ENCODE measurements around the gene DRG1.
"Not testable (repeated sequence)": the region's sequence is repeated elsewhere in the genome, so short reads cannot be mapped to it uniquely, and the experiment has no call there.

DRG1 gene

DNA sequence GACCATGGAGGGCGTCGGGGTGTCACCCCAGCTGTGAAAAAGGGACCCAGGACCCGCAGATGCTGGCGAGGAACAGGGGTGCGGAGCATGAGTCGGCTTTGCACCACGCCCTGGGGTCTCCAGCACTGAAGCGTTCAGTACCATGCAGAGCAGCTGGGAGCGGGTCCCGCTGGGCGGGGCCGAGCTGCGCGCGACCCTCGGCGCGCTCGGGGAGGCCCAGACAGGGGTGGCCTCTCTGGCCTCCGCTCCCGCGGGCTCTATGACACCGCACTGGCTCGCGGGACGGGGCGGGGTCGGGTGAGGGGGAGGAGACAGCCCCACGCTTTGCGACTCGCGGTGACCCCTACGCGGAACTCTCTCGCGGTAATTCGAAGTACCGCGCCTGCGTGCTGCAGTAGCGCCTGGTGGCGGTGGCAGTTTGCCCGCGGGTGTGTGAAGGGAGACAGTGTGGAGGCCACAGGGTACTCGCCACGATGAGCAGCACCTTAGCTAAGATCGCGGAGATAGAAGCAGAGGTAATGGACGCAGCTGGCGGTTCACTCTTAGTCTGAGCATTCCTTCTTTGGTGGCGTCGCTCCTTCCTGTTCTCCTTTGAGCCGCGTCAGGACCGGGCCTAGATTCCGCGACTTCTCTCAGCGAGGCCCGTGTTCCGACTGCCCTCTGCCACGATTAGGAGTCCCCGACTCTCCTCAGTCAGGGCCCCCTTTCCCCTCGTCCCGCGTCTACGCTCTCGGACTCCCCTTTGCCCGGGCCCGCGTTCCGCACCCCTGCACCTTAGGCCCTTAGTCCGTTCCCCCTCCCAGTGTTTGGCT is at the start of gene DRG1:
DRG1 (plus strand) TSS at position 394 of the 812 bp plus-strand sequence; CDS start at position 474, 80 bp downstream.
- DNase-seq: peak; percentile 33

DNA sequence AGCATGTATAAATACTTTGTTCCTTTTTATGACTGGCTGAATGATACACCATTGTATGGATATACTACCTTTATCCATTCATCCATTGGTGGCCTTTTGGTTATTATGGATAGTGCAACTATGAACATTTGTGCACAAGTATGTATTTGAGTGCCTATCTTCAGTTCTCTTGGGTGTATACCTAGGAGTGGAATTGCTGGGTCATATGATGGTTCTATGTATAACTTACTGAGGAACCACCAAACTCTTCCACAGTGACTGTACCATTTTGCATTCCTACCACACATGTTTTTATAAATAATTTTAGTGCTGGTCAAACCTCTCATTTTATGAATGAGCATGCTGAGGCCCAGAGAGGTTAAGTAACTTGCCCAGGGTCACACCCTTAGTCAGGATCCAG is 49.4 kb upstream of the DRG1 start:
- DNase-seq: no peak

- DNase-seq: no peak
Measured at GRCh38 chr22:31350410-31350863, 49.0 kb upstream of the DRG1 start.

- DNase-seq: no peak
Measured at GRCh38 chr22:31354515-31354914, 44.9 kb upstream of the DRG1 start.

GRCh38 chr22:31360029-31360428 is 39.4 kb upstream of the DRG1 start:
- no peak for DNase-seq

DNA sequence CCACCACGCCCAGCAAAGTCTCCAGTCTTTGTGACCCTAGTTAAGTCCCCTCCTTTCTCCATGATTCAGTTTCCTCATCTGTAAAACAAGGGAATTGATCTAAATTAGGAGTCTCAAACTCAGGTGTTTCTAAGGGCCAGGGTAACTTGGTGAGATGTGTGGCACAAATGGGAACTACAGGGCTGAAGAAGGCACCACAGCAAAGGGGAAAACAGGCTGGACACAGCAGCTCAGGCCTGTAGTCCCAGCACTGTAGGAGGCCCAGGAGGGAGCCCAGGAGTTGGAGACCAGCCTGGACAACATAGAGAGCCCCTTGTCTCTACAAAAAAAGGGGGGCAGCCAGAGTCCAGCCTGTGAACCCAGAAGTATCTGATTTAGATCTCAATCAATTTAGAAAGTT is 37.7 kb upstream of the DRG1 start:
- DNase-seq: no peak

- no peak for DNase-seq
Measured at GRCh38 chr22:31363885-31364465, 35.4 kb upstream of the DRG1 start.

DNA sequence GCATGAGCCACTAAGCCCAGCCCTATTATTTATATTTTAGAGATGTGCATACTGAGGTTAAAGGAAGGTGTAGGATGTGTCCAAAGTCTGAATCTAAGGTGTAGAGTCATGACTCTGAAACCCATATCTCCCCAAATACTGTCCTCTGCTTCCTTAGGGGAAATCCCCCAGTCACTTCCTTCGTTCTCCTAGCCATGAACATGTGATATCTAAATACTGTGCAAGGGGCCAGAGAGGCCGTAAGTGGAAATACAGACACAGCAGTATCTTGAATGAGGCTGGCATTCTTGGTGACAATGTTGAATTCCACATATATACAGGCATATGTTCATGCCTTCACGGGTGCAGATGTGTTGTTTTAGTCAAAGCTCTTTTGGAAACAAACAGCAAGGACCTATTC is 32.0 kb upstream of the DRG1 start:
- DNase-seq: no peak

- DNase-seq: no peak
Measured at GRCh38 chr22:31377612-31378011, 21.8 kb upstream of the DRG1 start.

- no peak for DNase-seq
Measured at GRCh38 chr22:31378123-31378522, 21.3 kb upstream of the DRG1 start.

DNA sequence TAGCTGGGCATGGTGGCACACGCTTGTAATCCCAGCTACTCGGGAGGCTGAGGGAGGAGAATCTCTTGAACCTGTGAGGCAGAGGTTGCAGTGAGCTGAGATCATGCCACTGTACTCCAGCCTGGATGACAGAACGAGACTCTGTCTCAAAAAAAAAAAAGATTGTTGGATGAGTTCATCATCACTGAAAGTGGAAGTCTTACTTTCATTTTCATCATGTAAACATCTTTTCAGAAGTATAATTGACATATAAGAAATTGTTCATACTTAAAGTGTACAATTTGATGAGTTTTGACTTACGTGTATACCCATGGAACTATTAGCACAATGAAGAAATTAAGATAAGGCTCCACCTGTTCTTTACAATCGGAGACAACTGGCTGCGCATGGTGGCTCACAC is 20.8 kb upstream of the DRG1 start:
- DNase-seq: not testable (repeated sequence)

- no peak for DNase-seq
Measured at GRCh38 chr22:31393893-31394292, 5.5 kb upstream of the DRG1 start.

- DNase-seq: no peak
Measured at GRCh38 chr22:31394326-31394725, 5.1 kb upstream of the DRG1 start.

DNA sequence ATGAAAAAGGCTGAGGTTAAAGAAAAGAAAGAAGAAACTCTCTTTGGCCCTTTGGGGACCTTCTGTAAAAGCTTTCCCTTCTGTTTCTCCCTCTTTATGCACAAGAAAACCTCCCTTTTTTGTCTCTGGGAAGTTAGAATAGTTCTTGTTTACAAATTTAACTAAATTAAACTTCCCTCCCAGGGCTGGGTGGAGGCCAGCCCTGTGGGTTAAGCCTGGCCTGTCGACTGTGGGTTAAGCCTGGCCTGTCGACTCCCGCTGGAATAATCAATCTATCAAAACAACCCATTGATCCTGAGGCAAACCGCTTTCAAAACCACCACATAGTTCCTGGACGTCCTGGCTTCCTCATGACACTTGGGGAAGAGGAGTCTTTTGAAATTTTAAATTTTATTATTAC is 1.2 kb upstream of the DRG1 start:
- DNase-seq: no peak

- DNase-seq: no peak
Measured at GRCh38 chr22:31400023-31400397, 606 bp downstream of the DRG1 start.

GRCh38 chr22:31402350-31402749 is 2.9 kb downstream of the DRG1 start:
- not testable (repeated sequence) for DNase-seq

GRCh38 chr22:31425331-31426050 is 26.1 kb downstream of the DRG1 start:
- DNase-seq: no peak

- DNase-seq: no peak
Measured at GRCh38 chr22:31431950-31432349, 32.5 kb downstream of the DRG1 start.

DNA sequence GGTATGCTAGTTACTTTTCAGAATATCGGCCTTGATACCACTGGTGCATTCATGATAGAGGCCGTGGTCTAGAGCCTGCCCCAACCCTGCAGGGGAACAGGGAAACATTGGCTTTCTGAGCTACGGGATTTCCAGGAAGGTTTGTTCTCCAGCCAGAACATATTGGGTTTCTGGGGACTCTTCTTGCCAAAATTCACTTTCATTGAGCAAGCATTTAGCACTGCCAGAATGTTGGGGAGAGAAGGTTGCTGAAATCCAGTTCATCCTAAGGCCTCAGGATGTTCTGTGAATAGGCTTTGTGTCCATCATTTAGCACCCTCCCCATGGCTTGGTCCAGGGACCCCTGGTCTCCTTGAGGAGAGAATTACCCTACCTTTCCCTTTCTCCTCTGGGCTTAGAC is 36.7 kb downstream of the DRG1 start:
- no peak for DNase-seq

DNA sequence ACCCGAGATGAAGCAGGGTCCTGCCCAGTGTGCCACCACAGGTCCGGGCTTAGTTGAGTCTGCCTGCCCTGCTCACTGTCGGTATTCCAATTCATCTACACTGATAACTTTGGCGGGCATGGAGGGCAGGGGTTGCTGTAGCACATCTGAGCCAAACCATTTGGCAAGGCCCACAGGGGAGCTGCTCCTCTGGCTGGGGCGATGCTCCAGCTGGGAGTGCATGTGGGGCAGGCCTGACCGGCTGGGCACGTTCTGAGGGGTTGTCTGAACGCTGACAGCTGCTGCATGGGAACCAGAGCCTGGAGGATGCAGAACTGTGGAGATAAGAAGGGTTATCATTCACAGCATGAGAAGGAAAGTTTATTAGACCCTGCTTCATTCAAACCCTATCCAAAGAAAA is 40.4 kb downstream of the DRG1 start:
- DNase-seq: no peak

- DNase-seq: no peak
Measured at GRCh38 chr22:31440681-31441080, 41.3 kb downstream of the DRG1 start.

DNA sequence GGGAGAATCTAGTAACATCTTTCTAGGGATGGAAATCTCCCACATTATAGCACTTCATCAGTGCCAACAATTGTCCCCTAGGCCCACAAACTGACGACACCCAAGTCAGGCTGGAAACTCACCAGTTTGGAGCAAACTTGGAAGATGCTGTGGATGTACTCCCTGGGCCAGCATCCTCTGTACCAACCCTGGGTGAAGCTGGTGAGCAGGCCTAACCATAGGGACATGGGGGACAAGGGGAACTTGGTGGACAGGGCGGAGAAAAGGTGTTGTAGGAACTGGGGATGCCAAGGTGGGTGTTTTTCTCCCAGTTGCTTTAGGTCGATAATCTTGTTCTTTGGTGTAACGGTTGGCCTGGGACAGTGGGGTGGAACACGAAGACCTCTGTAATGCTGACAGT is 42.2 kb downstream of the DRG1 start:
- no peak for DNase-seq

DNA sequence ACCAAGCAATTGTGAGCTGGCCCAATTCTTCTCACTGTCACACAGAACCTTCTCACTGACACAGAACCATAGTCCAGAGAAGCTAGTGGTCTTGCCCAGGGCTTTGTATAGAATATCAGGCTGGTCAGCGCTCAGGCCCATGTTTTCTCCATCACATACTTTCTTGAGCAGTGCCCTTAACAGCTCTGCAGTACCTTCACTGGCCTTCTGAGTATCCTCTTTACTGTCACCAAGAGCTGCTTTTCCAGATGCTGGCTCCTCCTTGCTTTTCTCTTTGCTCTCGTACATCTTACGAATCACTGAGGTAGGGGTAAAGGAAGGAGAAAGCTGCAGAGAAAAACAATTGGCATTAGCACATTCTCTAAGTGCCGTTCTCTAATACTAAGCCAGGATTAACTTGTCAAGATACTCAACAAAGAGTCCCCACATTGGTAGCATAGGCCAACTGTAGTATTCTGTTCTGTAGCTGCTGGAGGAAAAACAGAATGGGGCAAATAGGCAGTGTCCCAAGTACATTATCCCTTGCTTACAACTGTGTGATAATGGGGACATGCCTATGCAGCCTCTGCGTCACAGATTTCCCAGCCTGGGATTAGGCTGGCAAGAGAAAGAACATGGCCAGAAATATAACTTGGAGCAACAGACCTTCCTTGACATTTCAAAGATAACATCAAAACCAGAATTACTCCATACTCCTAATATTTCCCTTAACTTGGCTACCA is 43.5 kb downstream of the DRG1 start:
- no peak for DNase-seq
